ENCODE results near the gene SCARB2.

Gene SCARB2

GRCh38 chr4:76141241-76141640 is 72.4 kb downstream of the SCARB2 start:
- no peak for TF ChIP-seq CTCF (conservative IDR thresholded peaks at IDR 0.05; ENCODE audit: low read length)
- DNase-seq (ENCODE audit: low read depth), result no peak
- no peak overlapping the region for H3K4me3 ChIP-seq (ENCODE audit: low read length)

- no peak for TF ChIP-seq CTCF (conservative IDR thresholded peaks at IDR 0.05; ENCODE audit: low read length)
- H3K4me3 ChIP-seq (ENCODE audit: low read length), result no peak overlapping the region
- DNase-seq (ENCODE audit: low read depth), result no peak
These were observed 85.9 kb downstream of the SCARB2 start for GRCh38 chr4:76127754-76128153.

- no peak for DNase-seq (ENCODE audit: low read depth)
- no peak for TF ChIP-seq CTCF (conservative IDR thresholded peaks at IDR 0.05; ENCODE audit: low read length)
These were observed 87.8 kb downstream of the SCARB2 start for GRCh38 chr4:76125816-76126215.

GRCh38 chr4:76120199-76120598 is 93.4 kb downstream of the SCARB2 start:
- no peak for DNase-seq (ENCODE audit: low read depth)
- no peak overlapping the region for H3K4me3 ChIP-seq (ENCODE audit: low read length)
- TF ChIP-seq CTCF (conservative IDR thresholded peaks at IDR 0.05; ENCODE audit: low read length), result no peak

More at GRCh38 chr4:76125816-76126215, 87.8 kb downstream of the SCARB2 start:
- H3K4me3 ChIP-seq (ENCODE audit: low read length), result no peak overlapping the region

GRCh38 chr4:76117536-76117935 is 96.1 kb downstream of the SCARB2 start:
- TF ChIP-seq CTCF (conservative IDR thresholded peaks at IDR 0.05; ENCODE audit: low read length), result no peak
- no peak for DNase-seq (ENCODE audit: low read depth)
- H3K4me3 ChIP-seq (ENCODE audit: low read length), result no peak overlapping the region

GRCh38 chr4:76116821-76117220 is 96.8 kb downstream of the SCARB2 start:
- DNase-seq (ENCODE audit: low read depth), result no peak
- H3K4me3 ChIP-seq (ENCODE audit: low read length), result no peak overlapping the region
- TF ChIP-seq CTCF (conservative IDR thresholded peaks at IDR 0.05; ENCODE audit: low read length), result no peak
